DMS53 (cell line): ENCODE measurements around the gene LIN9.
A peak's percentile ranks its signal among the peaks of the same experiment; 100 is the strongest.
"Not testable (repeated sequence)": the region's sequence is repeated elsewhere in the genome, so short reads cannot be mapped to it uniquely, and the experiment has no call there.

Source experiments
- DNase-seq: peaks from one replicate; lab custom pipeline; 2025; lab: John Stamatoyannopoulos, UW

LIN9 gene, protein sequence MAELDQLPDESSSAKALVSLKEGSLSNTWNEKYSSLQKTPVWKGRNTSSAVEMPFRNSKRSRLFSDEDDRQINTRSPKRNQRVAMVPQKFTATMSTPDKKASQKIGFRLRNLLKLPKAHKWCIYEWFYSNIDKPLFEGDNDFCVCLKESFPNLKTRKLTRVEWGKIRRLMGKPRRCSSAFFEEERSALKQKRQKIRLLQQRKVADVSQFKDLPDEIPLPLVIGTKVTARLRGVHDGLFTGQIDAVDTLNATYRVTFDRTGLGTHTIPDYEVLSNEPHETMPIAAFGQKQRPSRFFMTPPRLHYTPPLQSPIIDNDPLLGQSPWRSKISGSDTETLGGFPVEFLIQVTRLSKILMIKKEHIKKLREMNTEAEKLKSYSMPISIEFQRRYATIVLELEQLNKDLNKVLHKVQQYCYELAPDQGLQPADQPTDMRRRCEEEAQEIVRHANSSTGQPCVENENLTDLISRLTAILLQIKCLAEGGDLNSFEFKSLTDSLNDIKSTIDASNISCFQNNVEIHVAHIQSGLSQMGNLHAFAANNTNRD

DNA sequence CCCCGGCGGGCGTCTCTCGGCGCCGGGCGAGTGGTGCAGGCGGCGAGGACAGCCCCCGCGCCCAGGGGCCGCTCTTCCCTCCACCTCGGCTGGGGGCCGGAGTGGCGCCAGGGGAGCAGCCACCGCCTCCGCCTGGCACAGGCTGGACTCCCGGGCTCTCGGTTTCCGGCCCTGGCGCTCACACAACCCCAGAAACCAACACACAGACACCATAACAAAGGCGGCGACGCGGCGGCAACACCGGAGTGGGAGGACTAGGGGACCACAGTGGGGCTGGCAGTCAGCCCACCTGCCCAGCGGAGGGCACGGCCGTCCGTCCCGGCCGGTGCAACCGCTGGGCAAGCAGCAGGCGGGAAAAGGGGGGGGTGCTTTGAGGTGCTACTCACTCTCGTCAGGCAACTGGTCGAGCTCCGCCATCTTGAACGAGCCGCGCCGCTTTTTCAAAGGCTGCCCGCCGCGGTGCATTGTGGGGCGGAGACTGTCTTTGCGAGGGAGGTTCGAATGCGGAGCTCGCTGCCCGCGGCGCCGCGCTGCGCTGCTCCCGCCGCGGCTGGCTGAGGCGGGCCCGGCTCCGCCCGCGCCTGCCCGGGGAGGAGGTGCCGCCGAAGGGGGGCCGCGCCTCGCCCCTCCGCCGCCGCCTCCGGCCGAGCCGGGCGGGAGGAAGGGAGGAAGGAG is at the start of gene LIN9:
LIN9 (minus strand) TSS at position 442 of the 675 bp plus-strand sequence; CDS start at position 417, 25 bp downstream.
- peak; percentile 97 for DNase-seq

DNA sequence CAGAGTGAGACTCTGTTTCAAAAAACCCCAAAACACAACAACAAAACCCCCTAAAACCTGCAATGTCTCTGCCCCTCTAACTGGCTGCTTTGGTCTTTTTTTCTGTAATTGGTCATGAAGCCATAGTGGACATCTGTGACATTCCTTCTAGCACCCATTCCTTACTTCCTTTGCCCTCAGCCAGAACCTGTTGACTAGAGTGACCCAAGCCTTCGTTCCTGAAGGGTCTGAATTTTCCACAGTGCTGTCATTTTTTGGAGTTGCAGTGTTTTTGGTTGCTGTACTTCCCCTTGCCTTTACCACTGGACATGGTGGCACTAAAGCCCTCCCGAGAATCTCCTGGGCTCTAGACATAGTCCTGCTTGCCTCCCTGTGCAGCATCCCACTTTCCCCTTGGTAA is 48.5 kb upstream of the LIN9 start:
- DNase-seq, result no peak

DNA sequence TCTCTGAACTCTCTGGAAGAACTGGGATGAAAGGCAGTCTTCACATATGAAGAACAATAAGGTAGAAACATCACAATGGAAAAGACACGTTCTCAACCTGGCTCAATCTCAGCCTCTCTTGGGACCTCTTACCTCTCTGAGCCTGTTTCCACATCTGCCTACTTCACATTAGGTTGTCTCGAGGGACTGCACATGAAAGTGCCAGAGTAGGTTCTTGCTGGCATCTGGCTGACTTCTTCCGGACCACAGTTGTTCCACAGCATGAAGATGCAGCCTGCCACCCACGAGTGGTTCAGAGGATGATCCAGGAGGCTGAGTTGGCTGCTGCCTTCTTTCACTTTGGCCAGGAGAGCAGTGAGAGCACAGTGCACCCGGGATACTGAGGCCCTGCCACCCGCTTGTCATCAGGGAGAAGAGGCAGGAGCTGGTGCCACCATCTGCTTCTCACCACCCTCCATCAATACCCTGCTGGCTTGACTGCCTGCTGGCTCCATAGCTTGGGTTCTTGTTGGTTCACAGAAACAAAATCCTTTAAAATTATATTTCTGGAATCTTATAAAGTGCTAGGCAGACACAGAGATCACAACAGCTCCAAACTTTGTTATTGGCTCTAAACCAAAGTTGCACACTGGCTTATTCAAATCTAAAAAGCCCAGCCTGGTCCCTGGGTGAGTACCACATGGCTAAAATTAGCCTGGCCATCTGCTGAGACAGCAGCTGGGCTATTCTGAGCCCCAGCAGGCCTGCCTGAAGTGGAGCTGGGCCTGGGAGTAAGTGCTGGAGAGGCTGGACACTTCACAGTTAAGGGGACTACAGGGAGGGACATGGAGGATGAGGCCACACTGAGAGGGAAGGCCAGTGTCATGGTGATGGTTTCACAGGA is 46.9 kb upstream of the LIN9 start:
- DNase-seq, result no peak

DNA sequence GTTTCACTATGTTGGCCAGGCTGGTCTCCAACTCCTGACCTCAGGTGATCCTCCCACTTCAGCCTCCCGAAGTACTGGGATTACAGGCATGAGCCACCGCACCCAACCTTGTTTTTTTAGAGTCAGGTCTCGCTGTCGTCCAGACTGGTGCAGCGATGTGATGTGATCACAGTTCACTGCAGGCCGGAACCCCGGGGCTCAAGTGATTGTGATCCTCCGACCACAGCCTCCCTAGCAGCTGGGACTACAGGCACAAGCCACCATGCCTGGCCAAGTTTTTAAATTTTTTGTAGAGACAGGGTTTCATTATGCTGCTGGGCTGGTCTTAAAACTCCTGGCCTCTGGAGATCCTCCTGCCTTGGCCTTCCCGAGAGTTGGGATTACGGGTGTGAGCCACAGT is 46.1 kb upstream of the LIN9 start:
- DNase-seq, result no peak

DNA sequence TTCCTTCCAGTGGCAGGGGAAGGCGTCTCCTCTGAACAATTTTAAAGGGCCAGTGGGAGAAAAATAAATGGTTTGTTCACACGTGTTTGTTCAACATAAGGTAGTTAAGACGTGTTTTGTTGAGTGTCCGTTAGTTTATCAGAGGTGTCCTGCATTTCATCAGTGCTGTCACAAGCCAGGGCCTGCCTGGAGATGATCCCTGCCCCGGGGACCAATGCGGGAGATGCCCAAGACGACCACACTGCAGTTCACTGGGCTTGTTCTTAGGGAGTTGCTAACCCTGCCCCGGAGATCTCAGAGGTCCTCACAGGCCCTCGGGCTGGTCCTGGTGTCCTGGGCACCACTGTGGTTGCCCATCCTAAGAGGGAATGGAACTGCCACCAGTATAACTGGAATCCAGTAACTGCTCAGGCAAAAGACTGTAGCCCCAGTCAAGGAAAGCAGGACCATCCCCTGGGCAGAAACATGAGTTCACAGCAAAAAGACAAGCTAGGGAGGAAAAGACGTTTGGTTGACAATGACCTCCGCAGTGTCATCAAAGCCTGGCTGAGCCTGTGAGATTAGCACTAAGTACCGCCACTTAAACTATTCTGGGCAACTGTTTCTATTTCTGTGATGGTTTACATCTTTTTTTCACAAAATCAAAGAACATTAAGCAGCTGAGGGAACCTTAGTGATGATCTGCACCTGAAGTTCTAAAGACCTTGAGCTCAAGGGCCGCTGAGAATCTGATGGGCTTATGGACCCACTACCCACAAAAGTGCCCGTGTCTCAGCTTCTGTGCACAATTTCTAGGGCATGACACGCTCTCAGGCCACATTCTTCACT is 44.9 kb upstream of the LIN9 start:
- no peak for DNase-seq

DNA sequence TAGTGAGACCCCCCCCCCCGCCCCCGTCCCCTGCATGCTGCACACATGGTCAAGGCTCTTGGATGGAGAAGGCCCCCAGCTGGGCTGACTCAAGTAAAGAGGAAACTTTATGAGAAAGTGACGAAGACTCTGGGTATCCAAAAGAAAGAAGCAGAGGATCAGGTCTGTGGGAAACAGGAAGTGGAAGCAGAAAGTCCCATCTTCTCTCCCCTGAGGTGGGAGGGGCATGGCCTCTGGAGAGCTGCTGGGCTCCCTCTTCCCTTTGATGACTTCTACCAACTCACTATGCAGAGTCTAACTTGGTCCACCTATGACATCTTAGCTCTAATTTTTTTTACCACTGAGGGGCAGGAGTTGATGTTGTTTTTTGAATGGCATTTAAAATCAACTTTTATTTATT is 42.7 kb upstream of the LIN9 start:
- DNase-seq, result peak; percentile 41

DNA sequence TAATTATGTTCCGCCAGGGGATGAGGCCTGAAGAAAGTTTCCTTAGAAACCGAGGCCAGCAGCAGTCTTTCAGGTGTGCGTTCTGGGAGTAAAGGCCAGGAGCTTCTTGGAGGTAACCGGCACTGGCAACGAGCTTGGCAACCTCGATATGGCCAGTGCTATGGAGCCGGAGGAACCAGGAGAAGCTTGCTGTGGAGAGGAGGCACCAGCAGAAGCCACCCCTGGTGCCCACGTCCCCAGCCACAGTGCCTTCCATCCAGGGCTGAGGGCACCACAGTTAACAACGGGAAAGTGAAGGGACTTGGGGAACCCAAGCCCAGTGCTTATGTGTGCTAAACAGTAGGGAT is 41.5 kb upstream of the LIN9 start:
- no peak for DNase-seq

DNA sequence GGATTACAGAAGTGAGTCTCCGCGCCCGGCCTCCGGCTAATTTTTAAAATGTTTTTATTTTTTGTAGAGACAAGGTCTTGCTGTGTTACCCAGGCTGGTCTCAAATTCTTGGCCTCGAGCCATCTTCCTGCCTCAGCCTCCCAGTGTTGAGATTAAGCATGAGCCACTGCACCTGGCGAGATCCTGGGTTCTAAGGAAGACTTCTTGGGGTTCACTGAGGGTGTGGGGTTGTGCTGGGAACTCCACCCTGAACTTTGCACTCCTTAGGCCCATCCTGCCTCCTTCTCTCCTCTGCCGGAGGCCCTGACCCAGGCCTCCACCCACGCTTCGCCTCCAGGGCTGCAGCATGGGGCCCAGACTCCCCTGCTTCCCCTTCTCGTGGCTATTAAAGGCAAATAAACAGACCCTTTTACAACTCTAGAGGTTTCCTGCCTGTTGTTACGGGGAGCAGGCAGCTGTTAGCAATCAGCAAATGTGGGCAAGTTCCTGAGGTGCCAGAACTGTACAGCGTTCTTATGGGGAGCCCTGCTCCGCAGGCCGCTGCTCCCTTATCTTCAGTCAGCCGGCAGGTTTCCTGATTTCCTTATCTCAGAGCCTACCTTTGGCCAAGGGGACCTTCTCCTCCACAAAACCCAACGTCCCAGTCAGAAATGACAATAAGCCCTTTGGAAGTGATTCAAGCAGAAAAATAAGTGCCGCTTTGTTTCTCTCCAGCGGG is 41.0 kb upstream of the LIN9 start:
- no peak for DNase-seq

DNA sequence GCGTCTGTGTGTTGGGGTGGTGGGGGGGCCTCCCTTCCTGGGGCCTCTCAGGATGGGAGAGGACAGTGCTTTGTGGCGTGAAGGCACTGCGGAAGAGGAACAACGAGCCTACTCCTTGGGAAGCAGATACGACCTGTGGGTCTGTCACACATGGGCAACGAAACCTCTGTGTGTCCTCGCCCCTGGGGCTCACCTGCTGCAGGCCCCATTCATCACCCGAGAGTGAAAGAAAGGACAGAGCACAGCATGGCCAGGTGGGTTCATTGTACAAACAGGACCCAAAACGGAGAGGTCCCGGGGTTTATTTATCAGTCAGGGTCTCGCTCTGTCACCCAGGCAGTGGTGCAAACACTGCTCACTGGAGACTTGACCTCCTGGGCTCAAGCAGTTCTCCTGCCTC is 40.1 kb upstream of the LIN9 start:
- DNase-seq, result no peak

DNA sequence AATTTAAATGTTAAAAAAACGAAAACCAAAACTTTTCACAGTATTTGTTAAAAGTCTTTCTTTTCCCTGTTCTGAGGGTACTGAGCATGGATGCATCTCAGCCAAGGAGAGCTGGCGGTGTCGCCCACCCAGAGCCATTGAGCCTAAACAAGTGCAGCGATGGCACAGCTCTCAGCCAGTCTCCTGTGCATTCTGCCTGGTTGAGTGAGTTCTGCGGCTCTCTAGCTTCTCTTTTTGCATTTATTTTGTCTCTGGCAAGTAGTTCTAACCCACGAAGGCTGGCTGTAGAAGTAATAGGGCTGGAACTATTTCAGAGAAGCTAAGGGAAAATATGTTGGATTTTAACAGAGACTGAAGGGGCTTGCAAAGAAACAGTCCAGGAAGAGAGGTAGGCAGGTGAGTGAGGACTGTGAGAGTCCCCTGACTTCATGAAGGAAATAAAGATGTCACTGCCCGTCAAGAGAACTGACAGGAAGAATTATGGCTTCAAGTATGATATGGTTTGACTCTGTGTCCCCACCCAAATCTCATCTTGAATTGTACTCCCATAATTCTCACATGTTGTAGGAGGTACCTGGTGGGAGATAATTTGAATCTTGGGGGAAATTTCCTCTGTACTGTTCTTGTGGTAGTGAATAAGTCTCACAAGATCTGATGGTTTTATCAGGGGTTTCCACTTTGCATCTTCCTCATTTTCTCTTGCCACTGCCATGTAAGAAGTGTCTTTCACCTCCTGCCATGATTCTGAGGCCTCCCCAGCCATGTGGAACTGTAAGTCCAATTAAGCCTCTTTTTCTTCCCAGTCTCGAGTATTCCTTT is 35.7 kb upstream of the LIN9 start:
- DNase-seq, result no peak

DNA sequence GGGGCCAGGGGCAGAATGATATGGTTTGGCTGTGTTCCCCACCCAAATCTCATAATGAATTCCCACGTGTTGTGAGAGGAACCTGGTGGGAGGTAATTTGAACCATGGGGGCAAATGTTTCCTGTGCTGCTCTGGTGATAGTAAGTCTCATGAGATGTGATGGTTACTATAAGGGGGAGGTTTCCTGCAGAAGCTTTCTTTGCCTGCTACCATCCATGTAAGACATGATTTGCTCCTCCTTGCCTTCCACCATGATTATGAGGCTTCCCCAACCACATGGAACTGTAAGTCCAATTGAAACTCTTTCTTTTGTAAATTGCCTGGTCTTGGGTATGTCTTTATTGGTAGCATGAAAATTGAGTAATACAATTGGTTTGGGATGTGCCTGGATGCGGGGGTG is 33.7 kb upstream of the LIN9 start:
- DNase-seq, result no peak

DNA sequence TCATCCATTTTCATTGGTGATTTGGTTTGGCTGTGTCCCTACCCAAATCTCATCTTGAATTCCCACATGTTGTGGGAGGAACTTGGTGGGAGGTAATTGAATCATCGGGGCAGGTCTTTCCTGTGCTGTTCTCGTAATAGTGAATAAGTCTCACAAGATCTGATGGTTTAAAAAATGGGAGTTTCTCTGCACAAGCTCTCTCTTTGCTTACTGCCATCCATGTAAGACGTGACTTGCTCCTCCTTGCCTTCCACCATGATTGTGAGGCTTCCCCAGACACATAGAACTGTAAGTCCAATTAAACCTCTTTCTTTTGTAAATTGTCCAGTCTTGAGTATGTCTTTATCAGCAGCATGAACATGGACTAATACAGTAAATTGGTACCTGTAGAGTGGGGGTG is 31.1 kb upstream of the LIN9 start:
- not testable (repeated sequence) for DNase-seq

DNA sequence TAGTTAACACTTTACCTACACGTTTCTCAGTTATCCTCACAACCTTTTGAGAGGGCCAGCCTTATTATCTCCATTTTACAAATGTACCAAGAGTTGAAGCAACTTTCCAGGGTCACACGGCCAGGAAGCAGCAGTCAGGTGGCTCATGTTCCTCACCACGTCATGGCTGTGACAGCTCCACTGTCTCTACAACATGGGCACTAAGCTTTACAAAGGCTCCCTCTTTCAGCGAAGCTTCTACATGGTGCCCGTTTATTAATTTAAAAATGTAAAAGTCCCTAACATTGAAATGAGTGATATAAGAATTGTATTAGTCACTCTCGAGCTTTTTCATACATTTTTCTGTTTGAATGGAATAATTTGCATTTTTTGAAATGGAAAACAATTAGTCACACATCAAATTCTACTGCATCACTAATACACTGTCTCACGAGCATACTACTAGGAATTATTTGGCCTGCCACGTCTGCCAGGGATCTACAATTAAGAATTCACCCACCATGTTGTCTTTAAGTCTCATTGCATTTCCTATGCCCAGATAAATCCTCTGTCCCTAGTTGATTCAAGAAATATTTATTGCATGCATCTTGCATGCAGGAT is 28.4 kb upstream of the LIN9 start:
- no peak for DNase-seq

DNA sequence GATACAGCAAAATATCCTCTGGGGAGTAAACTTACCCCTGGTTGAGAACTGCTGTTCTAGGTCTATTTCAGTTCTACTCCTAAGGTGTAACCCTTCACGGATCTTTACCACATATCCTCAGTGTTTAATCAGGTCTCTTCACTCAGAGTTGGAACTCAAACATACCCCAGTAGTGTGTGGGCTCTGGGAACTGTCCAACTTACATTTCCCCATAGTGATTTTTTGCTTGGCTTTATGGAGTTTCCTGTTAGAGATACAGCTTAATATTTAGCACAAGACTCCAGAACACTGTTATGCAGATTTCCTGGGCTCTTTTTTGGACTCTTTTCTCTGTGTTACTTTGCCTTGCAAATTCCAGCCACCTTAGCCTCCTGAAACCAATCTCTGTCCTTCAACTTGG is 26.7 kb upstream of the LIN9 start:
- no peak for DNase-seq

DNA sequence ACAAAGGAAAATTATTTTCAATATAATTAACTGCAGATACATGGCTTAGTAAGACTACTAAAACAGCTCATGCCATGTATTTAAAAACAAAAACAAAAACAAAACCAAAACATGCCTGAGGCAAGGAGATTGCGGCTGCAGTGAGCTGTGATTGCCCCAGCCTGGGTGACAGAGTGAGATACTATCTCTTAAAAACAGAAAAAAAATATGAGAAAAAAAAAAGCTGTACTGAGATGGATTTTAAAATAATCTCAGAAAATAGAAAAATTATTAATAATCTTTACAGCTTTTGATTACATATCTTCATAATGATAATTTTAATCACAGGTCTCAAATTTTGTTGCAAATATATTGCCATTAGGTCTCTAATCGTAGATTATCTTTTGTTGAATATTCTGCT is 24.0 kb upstream of the LIN9 start:
- DNase-seq, result no peak

DNA sequence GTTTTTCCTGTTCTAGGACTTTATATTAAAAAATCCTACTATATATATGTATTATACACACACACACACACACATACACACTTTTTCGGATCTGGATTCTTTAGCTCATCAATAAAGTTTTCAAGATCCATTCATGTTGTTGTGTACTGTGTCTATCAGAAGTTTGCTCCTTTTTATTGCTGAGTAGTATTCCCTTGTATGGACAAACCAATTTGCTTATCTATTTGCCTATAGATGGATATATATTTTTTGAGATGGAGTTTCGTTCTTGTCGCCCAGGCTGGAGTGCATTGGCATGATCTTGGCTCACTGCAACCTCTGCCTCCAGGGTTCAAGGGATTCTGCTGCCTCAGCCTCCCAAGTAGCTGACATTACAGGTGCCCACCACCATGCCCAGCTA is 20.3 kb upstream of the LIN9 start:
- DNase-seq, result no peak

DNA sequence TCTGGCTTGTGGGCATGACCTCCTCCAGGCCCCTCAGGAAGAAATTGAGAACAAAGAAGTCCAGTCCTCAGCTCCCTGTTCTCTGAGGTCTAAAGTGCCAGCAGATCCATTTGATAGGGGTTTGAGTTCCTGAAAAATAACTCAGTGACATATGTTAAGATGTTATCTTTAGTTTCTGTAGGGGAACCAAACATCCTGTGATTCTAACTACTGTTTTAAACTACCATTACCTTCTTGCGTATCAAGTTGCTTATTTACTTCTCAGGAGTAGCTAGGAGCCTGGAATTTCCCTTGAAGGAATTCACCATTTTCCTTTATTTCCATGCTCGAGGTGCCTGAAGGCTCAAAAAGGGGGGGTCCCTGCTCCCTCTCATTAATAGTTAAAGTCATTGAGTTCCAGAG is 18.8 kb upstream of the LIN9 start:
- no peak for DNase-seq

DNA sequence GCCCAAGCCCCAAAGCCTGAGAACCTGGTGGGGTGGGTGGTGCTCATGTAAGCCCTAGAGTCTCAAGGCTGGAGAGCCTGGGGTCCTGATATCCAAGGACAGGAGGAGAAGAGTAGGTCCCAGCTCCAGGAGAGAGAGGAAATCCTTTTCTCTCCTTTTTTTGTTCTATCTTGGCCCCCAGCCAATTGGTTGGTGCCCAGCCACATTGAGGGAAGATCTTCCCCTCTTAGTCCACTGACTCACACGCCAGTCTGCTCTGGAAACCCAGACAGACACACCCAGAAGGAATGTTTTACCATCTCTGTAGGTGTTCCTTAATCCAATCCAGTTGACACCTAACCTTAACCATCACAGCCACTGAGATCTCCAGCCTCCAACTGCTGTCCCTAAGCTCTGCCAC is 16.2 kb upstream of the LIN9 start:
- DNase-seq, result no peak

DNA sequence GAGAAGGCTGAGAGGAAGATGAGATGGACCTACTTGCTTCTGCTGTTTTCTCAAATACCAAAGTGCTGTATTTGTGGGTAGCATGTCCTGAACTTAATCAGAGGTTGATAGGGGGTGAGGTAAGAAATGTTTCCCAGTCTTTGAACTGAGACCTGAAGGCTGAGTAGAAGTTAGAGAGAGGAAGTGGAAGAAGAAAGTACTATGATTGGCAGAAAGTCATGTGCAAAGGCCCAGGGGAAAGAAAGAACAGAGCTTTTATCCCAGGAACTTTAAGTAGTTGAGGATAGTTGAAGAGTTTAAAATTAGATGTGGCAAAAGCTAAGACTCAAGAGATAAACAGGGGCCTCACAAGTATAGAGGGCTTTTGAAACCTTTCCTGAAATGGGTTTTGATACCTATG is 15.5 kb upstream of the LIN9 start:
- DNase-seq, result no peak

DNA sequence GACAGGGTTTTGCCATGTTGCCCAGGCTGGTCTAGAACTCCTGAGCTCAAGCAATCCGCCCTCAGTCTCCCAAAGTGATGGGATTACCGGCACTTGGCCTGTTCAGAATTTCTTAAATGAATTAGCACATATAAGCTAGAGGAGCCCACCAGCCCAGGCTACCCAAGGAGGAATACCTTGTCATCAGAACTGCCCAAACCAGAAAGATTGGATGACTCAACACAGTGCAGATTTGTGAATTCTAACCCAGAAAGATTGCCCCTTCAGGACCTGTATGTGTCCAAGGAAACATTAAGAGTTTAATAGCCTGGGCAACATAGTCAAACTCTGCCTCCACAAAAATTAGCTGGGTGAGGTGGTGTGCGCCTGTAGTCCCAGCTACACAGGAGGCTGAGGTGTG is 14.0 kb upstream of the LIN9 start:
- DNase-seq, result peak; percentile 30
